HT-29 (cell line): ENCODE results near the gene POLRMT. TPM values are rescaled to one million over a fixed set of nuclear protein-coding genes. Genes with fewer than 3 reads are reported as not detected.
"Not testable (repeated sequence)": the region's sequence is repeated elsewhere in the genome, so short reads cannot be mapped to it uniquely, and the experiment has no call there.

Source experiments
- DNase-seq: peaks from one replicate; pipeline ENCODE4 v3.0.0-alpha.2; 2015; ENCODE audit warnings: low spot score
- total RNA-seq: library from RNA; depleted of rRNA; stranded (reverse); fragments of >200 nt; shearing (Covaris generic); gene quantifications from 2 replicates; pipeline ENCODE4 v1.2.3, GENCODE V29; 2014

The POLRMT gene
- total RNA-seq, 1 experiment from 2014 or later: 89.6 TPM

DNA sequence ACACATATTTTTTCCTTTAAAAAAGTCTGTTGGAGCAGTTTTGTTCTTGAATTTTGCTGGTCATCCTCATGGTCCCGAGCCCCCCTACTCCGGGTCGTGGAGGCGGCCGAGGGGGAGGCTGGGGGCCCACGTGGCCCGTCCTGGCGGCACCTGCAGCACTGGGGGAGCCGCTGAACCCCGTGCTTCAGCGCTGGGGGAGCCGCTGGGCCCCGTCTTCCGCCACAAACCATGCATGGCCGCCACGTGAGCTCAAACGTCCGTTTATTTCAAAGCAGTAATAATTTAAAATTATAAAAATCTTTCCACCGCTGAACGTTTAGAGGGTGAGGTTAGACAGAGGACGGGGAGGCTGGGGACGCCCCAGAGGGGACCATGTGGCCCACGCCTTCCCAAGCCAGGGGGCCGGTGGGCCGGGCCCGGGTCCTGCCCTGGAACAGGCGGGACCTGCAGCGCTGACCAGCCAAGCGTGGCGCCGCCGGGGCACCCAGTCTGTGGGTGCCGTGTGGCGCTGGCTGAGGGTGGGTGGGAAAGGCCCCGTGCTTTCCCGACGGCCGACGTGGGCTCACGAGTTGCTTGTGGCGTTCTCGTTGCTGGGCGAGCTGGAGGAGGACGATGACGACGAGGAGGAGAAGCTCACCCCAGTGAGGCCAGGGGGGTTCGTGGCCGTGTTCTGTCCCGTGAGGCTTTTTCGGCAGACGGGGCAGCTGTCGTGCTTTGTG lies 14.4 kb upstream of the POLRMT start:
- no peak for DNase-seq

DNA sequence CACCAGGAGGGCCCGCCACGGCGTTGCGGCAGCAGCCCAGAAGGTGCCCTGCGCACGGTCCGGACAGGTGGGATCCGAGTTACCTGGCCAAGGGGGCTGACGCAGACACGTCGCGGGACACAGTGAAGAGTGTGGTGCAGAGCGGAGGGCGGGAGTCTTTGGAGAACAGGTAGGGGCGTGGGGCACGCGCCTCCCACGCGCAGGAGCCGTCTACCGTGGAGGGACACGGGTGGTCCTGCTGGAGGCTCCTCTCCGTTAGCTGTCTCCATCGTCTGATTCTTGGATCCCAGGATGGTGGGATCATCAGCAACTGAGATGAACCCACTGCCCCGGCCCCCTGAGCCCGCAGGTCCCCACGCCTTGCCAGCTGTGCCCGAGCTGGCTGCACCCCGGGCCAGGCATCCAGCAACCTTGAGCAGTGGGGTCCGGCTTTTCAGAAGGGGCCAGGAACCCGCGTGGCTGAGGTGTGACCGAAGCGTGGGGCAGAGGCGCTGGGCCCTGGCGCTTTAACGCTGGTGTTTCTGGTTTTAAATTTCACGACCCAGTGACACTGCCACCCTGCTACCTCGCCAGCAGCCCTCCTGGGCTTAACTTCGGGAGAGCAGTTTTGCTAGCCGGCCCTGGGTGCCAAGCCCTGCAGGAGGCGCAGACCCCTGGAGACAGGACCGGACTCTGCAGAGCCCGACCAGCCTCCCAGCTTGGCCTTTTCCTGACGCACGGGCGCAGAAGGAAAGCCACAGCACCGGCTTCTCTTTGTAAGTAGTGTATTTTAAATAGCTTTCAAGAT lies 13.6 kb upstream of the POLRMT start:
- DNase-seq: no peak

DNA sequence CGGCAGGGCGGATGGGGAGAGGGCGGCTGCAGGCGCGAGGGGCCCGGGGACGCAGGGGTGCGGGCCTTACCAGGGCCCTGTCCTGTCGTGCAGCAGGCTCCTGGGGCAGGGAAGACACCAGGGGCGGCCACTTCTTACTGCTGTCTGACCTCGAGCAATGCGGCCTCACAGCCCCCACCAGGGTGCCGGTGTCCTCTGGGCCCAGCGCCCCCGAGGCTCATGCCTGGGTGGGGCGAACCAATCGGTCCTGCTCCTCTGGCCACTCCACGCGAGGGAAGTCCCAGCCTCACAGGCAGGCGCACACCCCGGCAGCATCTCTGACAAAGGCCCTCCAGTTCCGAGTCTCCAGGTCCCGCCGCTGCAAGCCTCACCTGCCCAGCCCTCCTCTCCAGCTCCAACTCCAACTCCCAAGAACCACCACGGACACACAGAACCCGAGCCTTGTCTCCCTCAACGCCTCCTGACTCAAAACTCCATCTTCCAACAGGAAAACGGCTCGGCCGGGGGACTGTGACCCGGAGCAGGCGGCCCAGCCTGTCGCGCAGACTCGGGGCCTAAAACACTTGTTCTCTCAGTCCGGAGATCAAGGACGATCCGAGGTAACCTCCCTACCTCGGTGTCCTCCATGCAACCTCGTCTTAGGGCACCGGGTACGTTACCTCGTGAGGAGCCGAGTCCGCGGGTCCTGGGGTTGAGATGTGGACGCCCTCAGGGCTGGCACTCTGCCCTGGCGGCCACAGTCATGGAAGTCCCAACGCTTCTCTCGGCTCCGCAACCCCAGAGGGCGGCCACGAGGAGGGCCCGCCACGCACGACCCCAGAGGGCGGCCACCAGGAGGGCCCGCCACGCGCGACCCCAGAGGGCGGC lies 12.8 kb upstream of the POLRMT start:
- DNase-seq: no peak

DNA sequence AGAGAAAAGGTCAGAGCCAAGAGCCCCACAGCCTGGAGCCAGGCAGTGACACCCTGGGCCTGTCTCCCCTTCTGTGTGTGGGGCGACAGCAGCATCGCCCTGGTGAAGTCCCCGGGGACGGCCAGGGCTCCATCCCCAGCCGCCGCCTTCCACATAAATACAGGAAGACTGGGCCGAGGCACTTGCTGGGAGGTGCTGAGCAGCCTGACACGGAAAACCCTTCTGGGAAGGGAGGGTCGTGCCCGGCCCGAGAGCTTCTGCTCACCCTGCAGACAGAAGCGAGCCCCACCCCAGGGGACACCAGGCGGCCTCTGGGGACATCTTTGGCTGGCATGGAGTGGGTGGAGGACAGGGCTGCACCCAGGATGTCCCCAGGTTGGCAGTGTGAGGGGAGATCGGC lies 11.5 kb upstream of the POLRMT start:
- no peak for DNase-seq

DNA sequence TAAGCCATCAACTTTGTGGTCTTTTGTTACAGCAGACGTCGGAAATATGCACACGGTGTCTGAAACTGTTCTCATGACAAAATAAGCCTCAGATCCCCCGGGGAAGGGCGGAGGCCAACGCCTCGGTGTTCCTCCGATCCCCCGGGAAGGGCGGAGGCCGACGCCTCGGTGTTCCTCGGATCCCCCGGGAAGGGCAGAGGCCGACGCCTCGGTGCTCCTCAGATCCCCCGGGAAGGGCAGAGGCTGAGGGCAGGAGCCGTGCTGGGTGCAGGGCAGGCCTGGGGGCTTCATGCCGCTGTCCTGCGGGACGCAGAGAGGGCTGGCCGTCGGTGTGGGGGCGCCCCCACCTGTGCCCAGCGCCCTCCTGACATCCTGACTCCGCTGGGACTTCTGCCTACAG lies 11.0 kb upstream of the POLRMT start:
- no peak for DNase-seq

DNA sequence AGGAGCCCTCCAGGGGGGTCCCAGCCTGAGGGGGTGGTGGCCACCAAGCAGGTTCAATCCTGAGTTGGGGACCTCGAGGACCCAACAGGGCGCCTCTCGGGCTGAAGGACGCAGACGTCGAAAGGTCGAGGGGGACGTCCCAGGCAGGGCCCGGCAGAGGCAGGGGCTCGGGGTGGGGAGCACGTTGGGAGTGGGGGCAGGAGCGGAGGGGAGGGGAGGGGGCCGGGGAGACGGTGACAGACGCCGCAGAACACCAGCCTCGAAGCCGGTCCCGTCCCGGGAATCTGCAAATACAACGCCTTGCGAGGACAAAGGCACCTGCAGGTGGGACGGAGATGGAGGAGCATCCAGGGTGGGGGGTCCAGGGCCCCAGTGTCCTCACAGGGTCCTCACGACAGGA lies 10.4 kb upstream of the POLRMT start:
- no peak for DNase-seq

DNA sequence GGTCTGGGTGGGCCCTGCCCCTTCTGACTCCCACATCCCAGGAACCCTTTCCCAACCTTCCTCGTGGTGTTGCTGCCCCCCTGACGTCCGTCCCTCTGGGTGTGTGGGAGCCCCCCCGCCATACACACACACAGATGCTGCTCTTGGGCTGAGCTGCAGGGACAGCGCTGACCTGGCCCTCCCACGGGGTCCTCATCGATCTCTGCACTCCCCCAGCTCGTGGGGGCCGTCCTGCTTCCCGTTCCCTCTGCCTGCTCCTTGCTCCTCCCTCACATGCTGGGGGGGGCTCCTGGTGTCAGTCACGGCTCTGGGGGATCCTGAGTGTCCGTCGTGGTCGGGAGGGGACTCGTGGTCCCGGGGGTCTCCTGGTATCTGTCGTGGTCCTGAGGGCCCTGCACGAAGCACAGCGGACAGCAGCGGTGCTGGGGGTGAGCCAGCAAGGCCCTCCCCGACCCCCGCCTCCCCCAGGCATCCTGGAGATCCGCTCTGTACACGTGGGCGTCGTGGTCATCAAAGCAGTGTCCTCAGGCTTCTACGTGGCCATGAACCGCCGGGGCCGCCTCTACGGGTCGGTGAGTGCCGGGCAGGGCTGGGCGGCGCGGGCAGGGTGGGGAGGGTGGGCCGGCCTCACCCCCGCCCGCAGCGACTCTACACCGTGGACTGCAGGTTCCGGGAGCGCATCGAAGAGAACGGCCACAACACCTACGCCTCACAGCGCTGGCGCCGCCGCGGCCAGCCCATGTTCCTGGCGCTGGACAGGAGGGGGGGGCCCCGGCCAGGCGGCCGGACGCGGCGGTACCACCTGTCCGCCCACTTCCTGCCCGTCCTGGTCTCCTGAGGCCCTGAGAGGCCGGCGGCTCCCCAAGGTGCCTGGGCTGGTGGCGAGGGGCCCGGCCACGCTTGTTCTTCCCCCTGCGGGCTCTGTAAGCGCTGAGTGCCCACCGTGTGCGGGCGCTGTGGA lies 9.7 kb upstream of the POLRMT start:
- no peak for DNase-seq

DNA sequence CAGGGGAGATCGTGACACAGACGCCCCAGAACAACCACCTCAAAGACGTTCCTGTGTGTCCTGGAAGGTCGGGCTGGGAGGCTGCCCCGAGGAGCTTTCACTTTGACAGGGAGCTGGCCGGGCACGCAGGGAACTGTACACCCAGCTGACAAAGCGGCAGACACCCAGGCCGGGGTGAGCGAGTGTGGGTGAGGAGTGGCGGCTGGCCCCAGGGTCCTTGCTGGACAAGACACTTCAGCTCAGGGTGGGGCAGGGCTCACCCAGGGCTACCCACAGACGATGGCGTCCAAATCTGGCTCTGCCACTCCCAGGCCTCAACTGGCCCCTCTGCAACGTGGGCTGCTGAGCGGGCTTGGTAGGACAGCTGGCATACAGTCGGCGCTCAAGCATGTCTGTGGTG lies 8.4 kb upstream of the POLRMT start:
- DNase-seq: no peak

DNA sequence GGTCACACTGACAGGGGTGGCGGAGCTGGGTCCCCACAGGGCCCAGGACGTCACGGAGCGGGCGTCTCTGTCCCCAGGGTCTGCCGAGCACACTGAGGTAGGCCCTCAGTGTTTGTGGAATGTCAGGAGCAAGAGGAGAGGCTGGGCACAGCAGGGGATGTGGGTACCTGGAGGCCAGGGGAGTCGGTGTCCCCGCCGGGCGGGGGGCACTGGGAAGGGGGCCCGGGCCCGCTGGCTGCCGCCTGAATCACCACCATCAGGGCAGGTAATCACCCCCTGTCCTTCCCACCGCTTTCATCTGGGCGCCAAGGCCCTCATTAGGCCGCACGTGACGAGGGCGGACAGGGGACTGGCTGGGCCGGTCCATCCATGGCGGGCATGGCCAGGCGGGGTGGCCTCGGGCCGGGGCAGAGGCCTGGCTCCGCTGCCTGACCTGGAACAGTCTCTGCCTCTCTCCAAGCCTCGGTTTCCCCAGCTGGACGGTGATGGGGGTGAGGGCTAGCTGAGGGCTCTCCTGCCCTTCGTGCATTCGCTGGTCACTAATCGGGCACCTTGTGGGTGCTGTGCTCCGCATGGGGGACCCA lies 7.4 kb upstream of the POLRMT start:
- no peak for DNase-seq

DNA sequence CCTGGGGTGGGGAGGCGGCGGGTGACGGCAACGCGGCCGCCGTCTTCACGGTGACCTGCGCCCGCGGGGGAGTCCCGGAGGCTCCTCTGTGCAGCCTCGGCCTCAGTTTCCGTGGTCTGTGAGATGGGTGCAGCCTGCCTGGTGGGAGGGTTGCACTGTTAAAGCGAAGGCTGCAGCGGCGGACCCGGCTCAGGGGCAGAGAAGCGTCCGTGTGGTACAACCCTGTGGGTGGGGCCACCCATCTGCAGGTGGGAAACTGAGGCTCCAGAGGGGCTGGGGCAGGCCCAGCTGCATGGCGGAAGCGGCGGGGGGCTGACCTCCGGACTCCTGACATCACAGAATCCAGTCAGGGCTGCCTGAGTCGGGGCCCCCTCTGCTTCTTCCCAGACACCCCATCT lies 6.8 kb upstream of the POLRMT start:
- no peak for DNase-seq

DNA sequence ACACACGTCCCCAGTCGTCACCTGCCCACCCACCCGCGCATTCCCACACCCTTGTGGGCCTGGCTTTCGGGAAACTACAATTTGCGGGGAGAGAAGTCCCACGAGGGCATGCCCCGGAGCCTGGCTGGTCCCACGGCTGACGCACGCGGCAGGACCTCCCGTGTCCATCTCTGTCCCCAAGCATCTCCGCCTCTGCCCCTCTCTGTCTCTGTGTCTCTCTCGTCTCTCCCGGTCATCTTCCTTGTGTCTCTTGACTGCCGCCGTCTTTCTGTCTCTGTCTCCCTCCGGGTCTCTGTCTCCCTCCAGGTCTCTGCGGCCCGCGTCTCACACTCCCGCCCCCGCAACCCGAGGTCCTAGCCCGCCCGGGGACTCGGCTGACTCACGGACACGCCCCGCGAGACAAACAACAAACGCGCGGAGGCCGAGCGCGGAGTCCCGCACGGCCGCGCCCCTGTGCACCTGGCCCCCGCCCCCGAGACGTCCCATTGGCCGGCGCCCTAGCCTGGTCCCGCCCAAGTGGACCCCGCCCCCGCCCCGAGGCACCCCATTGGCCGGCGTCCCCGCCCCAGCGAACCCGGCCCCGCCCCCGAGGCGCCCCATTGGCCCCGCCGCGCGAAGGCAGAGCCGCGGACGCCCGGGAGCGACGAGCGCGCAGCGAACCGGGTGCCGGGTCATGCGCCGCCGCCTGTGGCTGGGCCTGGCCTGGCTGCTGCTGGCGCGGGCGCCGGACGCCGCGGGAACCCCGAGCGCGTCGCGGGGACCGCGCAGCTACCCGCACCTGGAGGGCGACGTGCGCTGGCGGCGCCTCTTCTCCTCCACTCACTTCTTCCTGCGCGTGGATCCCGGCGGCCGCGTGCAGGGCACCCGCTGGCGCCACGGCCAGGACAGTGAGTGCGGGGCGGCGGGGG lies 6.2 kb upstream of the POLRMT start, which contains the start of gene FGF22:
FGF22 (plus strand) TSS at position 627 of the 908 bp plus-strand sequence; CDS start at position 674, 47 bp downstream.
- peak; percentile 73 for DNase-seq

DNA sequence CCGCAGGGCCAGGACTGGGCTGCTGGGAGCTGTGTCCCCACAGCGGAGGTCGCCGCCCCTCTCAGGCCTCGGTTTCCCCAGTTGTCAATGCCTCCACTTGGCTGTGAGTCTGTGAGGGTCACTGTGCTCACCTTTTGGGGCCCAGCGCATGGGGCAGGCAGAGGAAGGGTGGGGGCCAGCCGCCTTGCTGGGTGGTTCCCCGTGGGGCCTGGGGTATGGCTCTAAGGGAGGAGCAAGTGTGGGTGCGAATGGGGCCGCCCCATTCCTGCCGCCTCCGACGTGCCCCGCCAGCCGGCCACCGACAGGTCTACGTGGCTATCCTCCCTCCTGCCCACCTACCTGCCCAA lies 5.5 kb upstream of the POLRMT start:
- DNase-seq: no peak

DNA sequence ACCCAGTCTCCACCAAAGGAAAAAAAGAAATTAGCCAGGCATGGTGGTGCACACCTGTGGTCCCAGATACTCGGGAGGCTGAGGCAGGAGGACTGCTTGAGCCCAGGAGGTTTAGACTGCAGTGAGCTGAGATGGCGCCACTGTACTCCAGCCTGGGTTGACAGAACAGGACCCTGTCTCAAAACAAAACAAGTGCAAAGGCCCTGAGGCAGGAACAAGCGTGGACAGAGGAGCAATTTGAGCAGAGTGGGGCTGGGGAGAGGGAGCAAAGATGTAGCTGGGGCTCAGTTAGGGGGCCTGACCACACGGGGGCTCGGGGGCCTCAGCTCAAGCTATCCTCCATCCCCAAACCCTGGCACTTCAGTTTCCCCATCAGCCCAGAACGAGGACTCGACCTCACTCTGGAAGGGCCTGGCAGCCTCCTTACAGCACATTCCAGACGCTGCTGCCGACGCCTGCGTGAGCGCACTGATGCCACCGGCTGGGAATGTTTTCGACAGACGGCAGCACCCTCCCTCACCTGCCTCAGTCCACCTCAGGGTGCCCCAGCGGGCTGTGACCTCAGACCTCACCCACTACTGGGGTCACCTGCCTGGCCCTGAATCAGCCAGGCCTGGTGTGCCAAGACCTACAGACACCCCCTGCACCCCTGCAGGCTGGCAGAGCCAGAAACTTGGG lies 1.8 kb upstream of the POLRMT start:
- no peak for DNase-seq

DNA sequence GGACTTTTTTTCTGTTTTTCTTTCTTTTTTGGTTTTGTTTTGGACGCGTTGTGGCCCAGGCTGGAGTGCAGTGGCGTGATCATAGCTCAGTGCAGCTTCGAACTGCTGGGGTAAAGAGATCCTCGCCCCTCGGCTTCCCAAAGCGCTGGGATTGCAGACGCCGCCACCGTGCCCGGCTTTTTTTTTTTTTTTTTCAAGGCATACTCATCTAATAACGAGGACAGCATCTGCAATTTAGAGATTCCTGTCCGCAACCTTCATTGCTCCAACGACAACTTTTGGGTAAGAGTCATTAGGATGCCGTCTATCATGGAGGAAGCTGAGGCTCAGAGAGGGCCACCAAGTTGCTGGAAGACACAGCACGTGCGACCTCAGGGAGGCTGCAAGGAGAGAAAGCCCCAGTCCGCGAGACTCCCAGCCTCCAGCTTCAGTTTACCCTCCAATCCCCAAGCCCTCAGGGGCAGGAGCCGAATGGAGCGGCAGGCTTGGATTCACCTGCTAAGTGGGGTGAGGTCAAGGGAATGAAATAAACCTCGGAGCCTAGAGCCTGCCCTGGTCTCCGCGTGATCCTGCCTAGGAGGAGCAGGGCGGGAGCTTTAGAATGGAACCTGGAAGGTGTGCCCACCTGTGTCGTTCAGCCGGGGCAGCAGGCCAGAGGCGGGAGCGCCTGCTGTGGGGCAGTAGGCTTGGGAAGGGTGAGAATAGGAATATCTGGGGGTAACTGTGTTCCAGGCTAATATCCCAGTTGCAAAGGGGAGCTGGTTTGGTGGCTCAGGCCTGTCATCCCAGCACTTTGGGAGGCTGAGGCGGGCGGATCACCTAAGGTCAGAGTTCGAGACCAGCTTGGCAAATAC lies 676 bp upstream of the POLRMT start:
- peak; percentile 16 for DNase-seq

DNA sequence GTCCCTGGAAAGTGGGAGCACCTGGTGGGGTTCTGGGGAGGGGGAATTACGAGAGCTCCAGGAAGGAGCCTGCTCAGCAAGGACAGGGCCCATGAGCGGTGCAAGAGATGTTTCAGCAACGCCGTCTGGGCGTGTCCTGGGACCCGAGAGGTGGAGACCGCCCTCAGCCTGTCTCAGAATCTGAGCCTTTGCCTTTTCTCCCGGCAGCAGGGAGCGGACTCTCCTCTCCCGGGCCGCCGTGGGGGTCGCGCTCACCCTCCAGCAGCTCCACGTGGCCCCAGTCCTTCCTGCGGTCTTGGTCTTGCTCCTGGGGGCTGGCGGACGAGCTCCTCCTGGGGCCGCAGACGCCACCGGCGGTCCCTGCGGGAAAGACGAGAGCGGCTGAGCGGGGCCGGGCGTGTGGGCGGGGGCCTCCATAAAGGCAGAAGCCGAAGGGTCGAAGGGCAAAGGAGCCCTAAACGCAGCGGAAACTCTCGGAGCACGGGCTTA lies 714 bp downstream of the POLRMT start:
- peak; percentile 36 for DNase-seq

DNA sequence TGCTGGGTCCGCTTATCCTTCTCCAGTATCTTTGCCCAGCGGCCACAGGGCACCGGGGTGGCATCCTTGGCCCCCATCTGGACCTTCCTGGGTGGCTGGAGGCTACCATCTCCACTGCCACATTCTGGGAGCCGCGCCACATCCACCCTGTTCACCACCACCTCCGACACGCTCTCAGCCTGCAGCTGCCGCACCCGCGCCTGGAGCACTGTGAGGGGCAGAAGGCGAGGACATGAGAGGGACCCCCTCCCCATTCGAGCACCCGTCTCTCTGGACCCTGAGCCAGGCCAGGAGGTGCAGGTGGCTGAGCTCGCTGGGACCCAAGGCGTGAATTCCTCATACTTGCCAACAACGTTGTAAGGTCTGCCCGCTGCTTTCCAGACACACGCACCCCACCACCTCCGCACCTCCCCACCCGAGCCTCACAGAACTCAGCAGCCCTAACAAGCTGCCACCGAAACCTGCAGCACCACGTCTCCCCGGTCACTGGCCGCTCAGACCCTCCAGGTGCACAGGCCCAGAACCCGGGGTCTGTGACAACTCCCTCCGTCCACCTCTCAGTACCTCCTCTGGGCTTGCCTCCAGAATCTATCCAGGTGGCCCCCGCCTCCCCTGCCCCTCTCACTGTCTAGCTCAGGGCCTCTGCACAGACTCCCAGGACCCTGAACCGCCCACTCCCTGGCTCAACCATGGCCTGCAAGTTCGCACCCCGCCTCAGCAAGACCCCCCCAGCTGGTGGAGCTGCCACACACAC lies 3.2 kb downstream of the POLRMT start:
- no peak for DNase-seq

DNA sequence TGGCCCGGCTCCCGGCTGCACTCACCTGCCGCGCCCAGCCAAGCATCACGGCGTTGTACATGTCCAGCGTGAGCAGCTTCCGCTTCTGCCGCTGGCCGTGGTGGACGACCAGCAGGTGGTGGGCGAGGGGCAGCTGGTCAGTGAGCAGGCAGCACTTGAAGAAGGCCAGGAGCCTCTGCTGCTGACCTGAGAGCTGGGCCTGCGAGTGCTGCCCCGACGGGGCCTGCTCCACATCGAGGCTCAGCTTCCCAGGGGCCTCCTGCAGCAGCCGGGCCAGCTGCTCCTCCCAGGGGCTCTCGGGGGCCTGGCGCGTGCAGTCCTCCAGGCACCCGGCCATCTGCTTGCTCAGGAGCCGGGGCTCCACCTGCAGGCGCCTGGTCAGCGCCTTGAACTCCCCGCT lies 3.8 kb downstream of the POLRMT start:
- DNase-seq: not testable (repeated sequence)
